Globus pallidus (tissue), 1 donor: ENCODE data around the gene OTOF.

ENCODE experiments used
- DNase-seq: peaks from one replicate; pipeline ENCODE4 v3.0.0-alpha.2; 2015; ENCODE audit warnings: low spot score

OTOF gene

GRCh38 chr2:26412091-26412673, 65.7 kb downstream of the OTOF start:
- no peak for DNase-seq

DNA sequence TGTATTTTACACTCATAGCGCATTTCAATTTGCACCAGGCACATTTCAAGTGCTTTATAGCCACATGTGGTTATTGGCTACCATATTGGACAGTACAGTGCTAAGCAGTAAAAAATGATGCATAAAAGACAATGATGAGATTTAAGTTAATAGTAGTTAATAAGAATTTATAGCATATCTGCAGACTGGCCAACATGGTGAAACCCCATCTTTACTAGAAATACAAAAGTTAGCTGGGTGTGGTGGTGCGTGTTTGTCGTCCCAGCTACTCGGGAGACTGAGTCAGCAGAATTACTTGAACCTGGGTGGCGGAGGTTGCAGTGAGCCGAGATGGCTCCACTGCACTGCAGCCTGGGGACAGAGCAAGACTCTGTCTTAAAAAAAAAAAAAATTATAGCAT, 66.5 kb downstream of the OTOF start:
- no peak for DNase-seq

DNA sequence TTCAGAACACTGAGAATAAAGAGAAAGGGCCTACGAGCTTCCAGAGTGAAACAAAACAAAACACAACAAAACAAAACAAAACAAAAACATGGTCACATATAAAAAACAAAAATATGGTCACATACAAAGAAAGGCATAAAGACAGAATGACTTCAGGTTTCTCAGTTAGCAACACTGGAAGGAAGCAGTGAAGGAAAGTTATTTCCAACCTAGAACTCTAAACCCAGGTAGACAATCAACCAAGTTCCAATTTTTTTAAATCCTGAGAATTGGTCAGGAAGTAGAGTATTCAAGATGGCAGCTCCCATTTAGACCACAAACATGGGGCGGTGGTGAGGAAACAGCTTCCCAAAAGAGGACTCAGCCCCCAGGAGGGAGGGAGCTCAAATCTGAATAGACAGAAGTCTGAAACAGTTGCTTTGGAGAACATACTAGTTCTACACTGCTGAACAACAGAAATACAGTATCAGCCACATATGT, 67.1 kb downstream of the OTOF start:
- no peak for DNase-seq

GRCh38 chr2:26409785-26410184, 68.1 kb downstream of the OTOF start:
- DNase-seq: no peak

GRCh38 chr2:26407526-26407925, 70.4 kb downstream of the OTOF start:
- DNase-seq: no peak
